ENCODE data around the gene GRAP2. TPM values are rescaled to one million over a fixed set of nuclear protein-coding genes. Genes with fewer than 3 reads are reported as not detected.

GRAP2 gene
- total and polyA plus RNA-seq, 11 donors = 0.24 to 5.0 (median 0.85) TPM; not detected in 1

DNA sequence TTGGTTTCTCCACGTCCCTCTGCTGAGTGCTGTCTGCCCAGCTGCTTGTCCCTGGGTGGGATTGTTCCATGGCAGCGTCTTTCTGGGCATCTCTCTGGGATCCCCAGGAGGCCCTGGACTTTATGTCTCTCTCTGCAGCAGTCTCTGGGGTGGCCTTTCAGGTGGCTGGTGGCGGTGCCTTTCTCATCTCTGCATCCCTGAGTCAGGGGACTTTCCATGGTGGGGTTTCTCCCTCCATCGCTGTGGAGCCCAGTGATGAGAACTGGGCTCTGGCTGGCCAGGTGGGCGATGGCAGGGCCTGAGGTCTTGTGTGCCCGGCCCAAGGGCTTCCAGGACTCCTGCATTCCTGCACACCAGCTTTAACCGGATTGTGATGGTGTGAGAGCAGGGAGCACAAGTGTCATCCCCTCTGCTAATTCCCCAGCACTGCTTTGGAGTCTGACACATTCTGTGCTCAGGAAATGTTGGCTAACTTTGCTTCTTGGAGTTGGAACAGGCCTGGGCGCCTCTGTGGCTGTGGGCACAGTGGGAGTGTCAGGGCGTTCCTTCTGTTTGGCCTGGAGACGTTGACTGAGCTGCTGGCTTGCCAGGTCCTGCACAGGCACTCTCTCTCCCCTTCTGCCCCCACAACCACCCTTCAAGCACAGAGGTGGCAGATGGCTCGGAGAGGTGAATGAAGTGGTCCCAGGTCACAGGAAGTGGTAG lies 121.8 kb downstream of the GRAP2 start:
- Histone ChIP-seq H3K27me3 (peaks cover 0 to 24% (median 0%) of the 10 kb centered on the region in 9 donors), H3K27ac (no peak overlapping the region), H3K36me3 (no peaks in the 10 kb centered on the region), H3K4me3 (no peak overlapping the region), H3K4me1 (peaks cover 0 to 9% (median 0%) of the 10 kb centered on the region in 12 donors), H3K9me3 (no peaks in the 10 kb centered on the region)
- ATAC-seq (no peak), DNase-seq (no peak)
- 77 to 81% (median 79%) methylated on average over 11 of the region's 11 CpGs for WGBS, 4 donors
- TF ChIP-seq, protein P1, sequence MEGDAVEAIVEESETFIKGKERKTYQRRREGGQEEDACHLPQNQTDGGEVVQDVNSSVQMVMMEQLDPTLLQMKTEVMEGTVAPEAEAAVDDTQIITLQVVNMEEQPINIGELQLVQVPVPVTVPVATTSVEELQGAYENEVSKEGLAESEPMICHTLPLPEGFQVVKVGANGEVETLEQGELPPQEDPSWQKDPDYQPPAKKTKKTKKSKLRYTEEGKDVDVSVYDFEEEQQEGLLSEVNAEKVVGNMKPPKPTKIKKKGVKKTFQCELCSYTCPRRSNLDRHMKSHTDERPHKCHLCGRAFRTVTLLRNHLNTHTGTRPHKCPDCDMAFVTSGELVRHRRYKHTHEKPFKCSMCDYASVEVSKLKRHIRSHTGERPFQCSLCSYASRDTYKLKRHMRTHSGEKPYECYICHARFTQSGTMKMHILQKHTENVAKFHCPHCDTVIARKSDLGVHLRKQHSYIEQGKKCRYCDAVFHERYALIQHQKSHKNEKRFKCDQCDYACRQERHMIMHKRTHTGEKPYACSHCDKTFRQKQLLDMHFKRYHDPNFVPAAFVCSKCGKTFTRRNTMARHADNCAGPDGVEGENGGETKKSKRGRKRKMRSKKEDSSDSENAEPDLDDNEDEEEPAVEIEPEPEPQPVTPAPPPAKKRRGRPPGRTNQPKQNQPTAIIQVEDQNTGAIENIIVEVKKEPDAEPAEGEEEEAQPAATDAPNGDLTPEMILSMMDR (IDR thresholded peaks at IDR 0.05) = no peak
- TF ChIP-seq POLR2A (IDR thresholded peaks at IDR 0.05) = no peak
- intact Hi-C loops (cut with DNase I) = loop anchor here in 6 of 10 donors (2.0 to 10.0 kb wide), 7 partner anchors 88 to 488 kb away; no protein-coding TSS in a partner anchor

Other genes with a start within 250 kb of the GRAP2 start
- not detected for gene ENTHD1, start 7.3 kb upstream of the GRAP2 start, total RNA-seq
- not detected for gene ENTHD1, start 7.3 kb upstream of the GRAP2 start, polyA plus RNA-seq
- under 1 TPM in 1 of 9 donors, not detected in 8; 0.24 TPM for gene TMA7B, start 59.3 kb downstream of the GRAP2 start, total RNA-seq
- gene TMA7B, start 59.3 kb downstream of the GRAP2 start, polyA plus RNA-seq = not detected
- gene FAM83F, start 93.9 kb downstream of the GRAP2 start, total RNA-seq = 1 to 10 TPM; 1.3 to 6.6 (median 3.1) TPM
- 1 to 10 TPM; 1.7 to 2.5 TPM for gene FAM83F, start 93.9 kb downstream of the GRAP2 start, polyA plus RNA-seq